GM13977 (cell line): ENCODE measurements around the gene OR51E2.

Source experiments
- DNase-seq: peaks from one replicate; pipeline ENCODE4 v3.0.0; 2012; ENCODE audit warnings: low spot score
- CTCF ChIP-seq: IDR thresholded peaks from 2 replicates; pipeline ENCODE4 v1.5.1; 2012; ENCODE audit warnings: mild to moderate bottlenecking, control low read depth; ENCODE audit not compliant: insufficient read depth; ENCODE audit errors: extremely low read depth, missing control alignments
- in situ Hi-C: fragments of 300-500 bp; cut with MboI; formaldehyde crosslinking; loops from one replicate; pipeline ENCODE4 v1.12.0; 2022; ENCODE audit warnings: low sequenced_read_pairs, low pct_unique_long_range_greater_than_20kb, mixed read lengths, inconsistent platforms; ENCODE audit not compliant: unreplicated experiment

Gene OR51E2

GRCh38 chr11:4704790-4705334, 7.2 kb upstream of the OR51E2 start:
- no peak for DNase-seq
- in situ Hi-C loops: no loop called here
- no peak for TF ChIP-seq CTCF

- no peak for DNase-seq
- in situ Hi-C loops: no loop called here
- no peak for TF ChIP-seq CTCF
Measured at GRCh38 chr11:4704054-4704789, 6.6 kb upstream of the OR51E2 start, which contains the start of gene MMP26. MMP26 (plus strand) TSS chr11:4704784.

GRCh38 chr11:4700436-4700820, 2.8 kb upstream of the OR51E2 start:
- in situ Hi-C loops: no loop called here
- no peak for TF ChIP-seq CTCF
- DNase-seq: no peak

- TF ChIP-seq CTCF: no peak
- DNase-seq: peak; percentile 41
- in situ Hi-C loops: no loop called here
Measured at GRCh38 chr11:4699697-4700435, 2.2 kb upstream of the OR51E2 start.

GRCh38 chr11:4695442-4695841, 2.2 kb downstream of the OR51E2 start:
- DNase-seq: no peak
- in situ Hi-C loops: no loop called here
- TF ChIP-seq CTCF: no peak

- in situ Hi-C loops: no loop called here
- no peak for DNase-seq
Measured at GRCh38 chr11:4684631-4685285, 12.9 kb downstream of the OR51E2 start.

More at GRCh38 chr11:4684631-4685285, 12.9 kb downstream of the OR51E2 start:
- no peak for TF ChIP-seq CTCF
